GM18498 (cell line): ENCODE measurements around the gene BUB1B.

Source experiments
- ATAC-seq: cut with Tn5 transposase; IDR thresholded peaks from one replicate; pipeline ENCODE4 v1.9.1; 2021; ENCODE audit warnings: mild to moderate bottlenecking, moderate library complexity; ENCODE audit not compliant: unreplicated experiment

Gene BUB1B

GRCh38 chr15:40239693-40240618 lies 79.1 kb downstream of the BUB1B start:
- no peak for ATAC-seq

GRCh38 chr15:40240619-40241221 lies 79.9 kb downstream of the BUB1B start:
- no peak for ATAC-seq

GRCh38 chr15:40241269-40242212 lies 80.7 kb downstream of the BUB1B start:
- no peak for ATAC-seq

- no peak for ATAC-seq
These were observed 81.3 kb downstream of the BUB1B start for GRCh38 chr15:40242213-40242599.

GRCh38 chr15:40242601-40243000 lies 81.7 kb downstream of the BUB1B start:
- ATAC-seq: no peak

GRCh38 chr15:40243126-40243810 lies 82.4 kb downstream of the BUB1B start:
- no peak for ATAC-seq

GRCh38 chr15:40244961-40245523 lies 84.2 kb downstream of the BUB1B start:
- no peak for ATAC-seq

GRCh38 chr15:40245666-40246450 lies 85.0 kb downstream of the BUB1B start:
- no peak for ATAC-seq

- ATAC-seq: no peak
These were observed 85.8 kb downstream of the BUB1B start for GRCh38 chr15:40246496-40247280.

- no peak for ATAC-seq
These were observed 86.6 kb downstream of the BUB1B start for GRCh38 chr15:40247406-40247971.

- ATAC-seq: no peak
These were observed 87.3 kb downstream of the BUB1B start for GRCh38 chr15:40248006-40248783.

GRCh38 chr15:40249477-40250303 lies 88.8 kb downstream of the BUB1B start:
- no peak for ATAC-seq

GRCh38 chr15:40250304-40250656 lies 89.4 kb downstream of the BUB1B start:
- ATAC-seq: no peak

GRCh38 chr15:40250771-40251483 lies 90.1 kb downstream of the BUB1B start:
- no peak for ATAC-seq

GRCh38 chr15:40251486-40252140 lies 90.7 kb downstream of the BUB1B start:
- no peak for ATAC-seq

- ATAC-seq: no peak
These were observed 91.2 kb downstream of the BUB1B start for GRCh38 chr15:40252141-40252437.
